Lung (tissue), 12 donors: ENCODE measurements around the gene NME3. TPM values are rescaled to one million over a fixed set of nuclear protein-coding genes. Genes with fewer than 3 reads are reported as not detected.

Experiments
- ATAC-seq: fragments of 200-7000 bp; cut with Tn5 transposase; one replicate; pipeline ENCODE4 v1.9.1; 2020; ENCODE audit warnings: moderate number of reproducible peaks; ENCODE audit not compliant: insufficient read depth, low FRiP score
- DNase-seq, 3 donors: peaks; one replicate each; pipeline ENCODE4 v3.0.0-alpha.2; 2013 to 2017
- H3K27ac ChIP-seq, 2 donors: one replicate each; pipeline ENCODE4 v1.5.1; 2013; ENCODE audit warnings: mild to moderate bottlenecking in 2 of 2, moderate library complexity in 2 of 2, control low read depth in 1 of 2, inconsistent platforms in 1 of 2, low read depth in 1 of 2, low read length in 1 of 2
- H3K27me3 ChIP-seq, 3 donors: one replicate each; pipeline ENCODE4 v1.5.1; 2013; ENCODE audit warnings: low read length in 2 of 3; ENCODE audit not compliant: control insufficient read depth in 3 of 3, insufficient read depth in 3 of 3
- H3K36me3 ChIP-seq, 4 donors: one replicate each; pipeline ENCODE4 v1.5.1; 2013; ENCODE audit warnings: low read length in 4 of 4, mild to moderate bottlenecking in 1 of 4, moderate library complexity in 1 of 4; ENCODE audit not compliant: control insufficient read depth in 4 of 4, insufficient read depth in 4 of 4
- H3K4me1 ChIP-seq, 5 donors: one replicate each; pipeline ENCODE4 v1.5.1; 2013; ENCODE audit warnings: low read length in 5 of 5, mild to moderate bottlenecking in 2 of 5, moderate library complexity in 1 of 5; ENCODE audit not compliant: control insufficient read depth in 5 of 5, insufficient read depth in 5 of 5
- H3K4me3 ChIP-seq: one replicate; pipeline ENCODE4 v1.5.1; 2013; ENCODE audit warnings: mild to moderate bottlenecking, control low read depth, moderate library complexity
- H3K9ac ChIP-seq, 2 donors: one replicate each; pipeline ENCODE4 v1.5.1; 2013; ENCODE audit warnings: low read length in 2 of 2, control low read depth in 1 of 2; ENCODE audit not compliant: insufficient read depth in 1 of 2
- H3K9me3 ChIP-seq, 4 donors: one replicate each; pipeline ENCODE4 v1.5.1; 2013; ENCODE audit warnings: low read length in 3 of 4, mild to moderate bottlenecking in 1 of 4, moderate library complexity in 1 of 4; ENCODE audit not compliant: control insufficient read depth in 4 of 4, insufficient read depth in 3 of 4
- WGBS, 2 donors: extraction: QIAGEN DNeasy Blood & Tissue Kit; methylation state at CpG; one replicate each; pipeline ENCODE4 v1.1.7; 2013; 5-methylcytosine and 5-hydroxymethylcytosine counted together
- polyA plus RNA-seq, 2 donors: library from polyadenylated mRNA; stranded (reverse); fragments of 200-250 nt; gene quantifications; one replicate each; pipeline ENCODE4 v1.2.1, GENCODE V29; 2013
- total RNA-seq, 2 donors: library from RNA; depleted of rRNA in 1 of 2; stranded (reverse); fragments of >200 nt in 1 of 2; gene quantifications; one replicate each; pipeline ENCODE4 v1.2.1, GENCODE V29; 2014 to 2021
- TF ChIP-seq, protein P1 (sequence below): IDR thresholded peaks from 2 replicates; pipeline ENCODE4 v1.5.1; 2012; ENCODE audit warnings: mild to moderate bottlenecking; ENCODE audit errors: control extremely low read depth, extremely low read depth
- donor health status: control.
- donor health status: control.
- donor health status: Bipolar disorder and iron deficiency.
- donor health status: healthy.
- donor health status: DM: yes; HTN: yes; CAD: no.

The NME3 gene
- total and polyA plus RNA-seq, 4 donors = 25.1 to 197 (median 66.9) TPM

DNA sequence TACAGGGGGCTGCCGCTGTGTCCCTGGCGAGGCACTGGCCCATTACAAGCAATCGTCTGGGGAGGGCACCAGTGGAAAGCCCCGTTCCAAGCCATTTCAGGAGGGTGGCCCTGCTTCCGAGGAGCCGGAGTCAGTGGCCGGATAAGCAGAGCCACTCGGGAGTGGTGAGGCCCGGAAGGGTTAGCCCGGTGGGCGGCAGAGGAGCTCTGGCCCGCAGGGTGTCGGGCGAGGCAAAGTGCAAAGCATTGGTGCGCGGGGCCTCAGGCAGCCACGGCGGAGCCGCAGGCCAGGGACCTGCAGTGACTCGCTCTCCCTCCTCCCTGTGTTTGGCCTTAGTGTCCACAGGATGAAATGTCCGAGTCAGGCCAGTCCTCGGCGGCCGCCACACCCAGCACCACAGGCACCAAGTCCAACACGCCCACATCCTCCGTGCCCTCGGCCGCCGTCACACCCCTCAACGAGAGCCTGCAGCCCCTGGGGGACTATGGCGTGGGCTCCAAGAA is 24.6 kb downstream of the NME3 start:
- ATAC-seq (no peak), DNase-seq (no peak)
- Histone ChIP-seq H3K27ac (no peak overlapping the region), H3K4me3 (no peak overlapping the region), H3K36me3 (peaks cover 7 to 71% (median 21%) of the 10 kb centered on the region in 4 donors), H3K9ac (no peak overlapping the region), H3K4me1 (no peaks in the 10 kb centered on the region), H3K9me3 (no peaks in the 10 kb centered on the region), H3K27me3 (no peaks in the 10 kb centered on the region)
- TF ChIP-seq, protein P1, sequence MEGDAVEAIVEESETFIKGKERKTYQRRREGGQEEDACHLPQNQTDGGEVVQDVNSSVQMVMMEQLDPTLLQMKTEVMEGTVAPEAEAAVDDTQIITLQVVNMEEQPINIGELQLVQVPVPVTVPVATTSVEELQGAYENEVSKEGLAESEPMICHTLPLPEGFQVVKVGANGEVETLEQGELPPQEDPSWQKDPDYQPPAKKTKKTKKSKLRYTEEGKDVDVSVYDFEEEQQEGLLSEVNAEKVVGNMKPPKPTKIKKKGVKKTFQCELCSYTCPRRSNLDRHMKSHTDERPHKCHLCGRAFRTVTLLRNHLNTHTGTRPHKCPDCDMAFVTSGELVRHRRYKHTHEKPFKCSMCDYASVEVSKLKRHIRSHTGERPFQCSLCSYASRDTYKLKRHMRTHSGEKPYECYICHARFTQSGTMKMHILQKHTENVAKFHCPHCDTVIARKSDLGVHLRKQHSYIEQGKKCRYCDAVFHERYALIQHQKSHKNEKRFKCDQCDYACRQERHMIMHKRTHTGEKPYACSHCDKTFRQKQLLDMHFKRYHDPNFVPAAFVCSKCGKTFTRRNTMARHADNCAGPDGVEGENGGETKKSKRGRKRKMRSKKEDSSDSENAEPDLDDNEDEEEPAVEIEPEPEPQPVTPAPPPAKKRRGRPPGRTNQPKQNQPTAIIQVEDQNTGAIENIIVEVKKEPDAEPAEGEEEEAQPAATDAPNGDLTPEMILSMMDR = no peak
- WGBS, 2 donors = 96 to 97% methylated on average over 31 of the region's 31 CpGs

GRCh38 chr16:1745900-1746692 is 25.2 kb downstream of the NME3 start:
- DNase-seq = no peak
- H3K9me3 ChIP-seq = no peaks in the 10 kb centered on the region

DNA sequence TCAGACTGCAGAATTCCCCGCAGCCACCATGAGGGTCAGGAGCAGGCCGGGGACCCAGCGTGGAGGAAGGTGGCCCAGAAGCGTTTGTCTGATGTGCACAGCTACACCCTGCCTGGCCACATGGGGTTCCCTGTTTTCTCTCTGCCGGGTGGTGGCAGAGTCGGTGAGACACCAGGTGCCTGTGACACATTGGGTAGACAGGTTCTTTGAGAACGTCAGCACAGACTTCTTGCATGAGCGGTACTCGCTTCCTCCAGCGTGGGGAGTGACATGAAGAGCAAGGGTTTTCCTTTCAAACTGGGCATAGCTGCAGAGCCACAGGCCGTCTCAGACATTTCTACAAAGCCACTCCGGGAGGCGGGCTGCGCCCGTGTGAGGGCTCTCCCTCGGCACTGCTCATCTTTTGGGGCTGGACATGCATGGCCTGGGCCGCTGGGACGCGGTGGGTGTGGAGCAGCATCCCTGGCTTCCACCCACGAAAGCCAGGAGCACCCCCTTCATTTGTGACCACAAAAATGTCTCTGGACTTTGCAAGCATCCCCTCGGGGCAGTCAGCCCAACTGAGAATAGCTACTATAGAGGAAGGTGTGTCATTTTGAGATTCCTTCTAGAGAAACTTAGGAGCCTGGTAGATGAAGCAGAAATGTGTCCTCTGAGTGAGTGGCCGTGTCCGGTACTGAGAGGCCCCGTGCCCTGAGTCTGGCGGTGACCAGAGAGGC is 26.0 kb downstream of the NME3 start:
- TF ChIP-seq, protein P1 = no peak
- Histone ChIP-seq H3K9me3 (no peaks in the 10 kb centered on the region), H3K36me3 (peaks cover 7 to 74% (median 18%) of the 10 kb centered on the region in 4 donors), H3K4me3 (no peak overlapping the region), H3K27me3 (no peaks in the 10 kb centered on the region), H3K27ac (no peak overlapping the region), H3K4me1 (no peaks in the 10 kb centered on the region), H3K9ac (no peak overlapping the region)
- ATAC-seq = no peak
- 92 to 94% methylated on average over 25 of the region's 25 CpGs for WGBS, 2 donors
- DNase-seq = no peak

More at GRCh38 chr16:1745900-1746692, 25.2 kb downstream of the NME3 start:
- TF ChIP-seq, protein P1 = no peak
- Histone ChIP-seq H3K27me3 (no peaks in the 10 kb centered on the region), H3K9ac (no peak overlapping the region), H3K27ac (no peak overlapping the region), H3K36me3 (peaks cover 7 to 71% (median 17%) of the 10 kb centered on the region in 4 donors), H3K4me1 (no peaks in the 10 kb centered on the region), H3K4me3 (no peak overlapping the region)
- no peak for ATAC-seq
- 95% methylated on average over 29 of the region's 29 CpGs for WGBS, 2 donors
